Measurements from ENCODE around the gene MAPK14. TPM values are rescaled to one million over a fixed set of nuclear protein-coding genes. Genes with fewer than 3 reads are reported as not detected.

The MAPK14 gene
- total and polyA plus RNA-seq, 2 donors (not counting 3 experiments of a cell fraction or from before 2014, with no cell fraction given): 33.3 to 54.1 TPM

GRCh38 chr6:36102853-36103252 is 75.2 kb downstream of the MAPK14 start:
- CTCF ChIA-PET: interaction anchor here (0.9 to 3.6 kb wide), 3 partner anchors 9 to 75 kb away, joined by 3 to 20 read pairs (median 3); partner anchors contain the start of gene MAPK14

DNA sequence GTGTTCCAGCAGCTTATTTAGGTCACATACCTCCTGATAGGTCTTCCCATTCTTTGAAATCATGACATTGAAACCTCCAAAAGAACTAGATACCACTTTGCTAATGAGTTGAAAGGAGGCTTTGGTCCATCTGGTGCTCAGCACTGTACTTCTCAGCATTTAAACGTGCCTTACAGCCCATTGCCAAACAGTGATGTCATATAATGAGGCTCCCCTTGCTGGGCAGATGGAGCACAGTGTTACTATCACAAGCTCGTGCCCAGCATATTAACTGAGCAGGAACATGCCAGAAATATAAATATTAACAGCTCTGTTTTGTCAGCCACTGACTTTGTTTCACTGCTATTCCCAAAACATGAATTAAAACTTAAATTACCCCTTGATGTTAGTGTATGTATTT is 77.2 kb downstream of the MAPK14 start:
- H3K4me1 ChIP-seq (ENCODE audit: control insufficient read depth, extremely low read depth, insufficient read depth, low read length): peaks cover 6% of the 10 kb centered on the region
- no peak for TF ChIP-seq JUN (IDR thresholded peaks at IDR 0.05; ENCODE audit: borderline replicate concordance, insufficient read depth, insufficient read length, low read depth)
- H3K4me3 ChIP-seq (replicated peaks in 1 of 3; ENCODE audit: insufficient read depth in 1 of 3, low read depth in 1 of 3, low read length in 3 of 3): no peak overlapping the region
- no peak overlapping the region for H3K27ac ChIP-seq (ENCODE audit: insufficient read depth, low read depth, low read length)
- H3K36me3 ChIP-seq (ENCODE audit: control insufficient read depth in 2 of 2, extremely low read depth in 1 of 2, insufficient read depth in 2 of 2, low read length in 2 of 2): peaks cover 21 to 27% of the 10 kb centered on the region in 2 experiments
- no peak overlapping the region for H2AFZ ChIP-seq (ENCODE audit: low read depth, low read length)
- no peaks in the 10 kb centered on the region for H3K9me1 ChIP-seq (replicated peaks; ENCODE audit: control insufficient read depth, extremely low read depth, insufficient read depth, low read length)
- ChIA-PET POLR2A (no interaction called here), CTCF (interaction anchor here (1.3 to 3.6 kb wide), 3 partner anchors 10 to 27 kb away, joined by 3 to 20 read pairs (median 4); no protein-coding TSS in a partner anchor)
- intact Hi-C loops (cut with micrococcal nuclease): no loop called here
- H3K9me3 ChIP-seq (replicated peaks; ENCODE audit: control insufficient read depth, insufficient read depth, low read length): no peaks in the 10 kb centered on the region
- H3K27me3 ChIP-seq (ENCODE audit: control insufficient read depth in 2 of 2, insufficient read depth in 2 of 2, low read length in 2 of 2): no peaks in the 10 kb centered on the region
- no peak overlapping the region for H3K4me2 ChIP-seq (ENCODE audit: insufficient read depth, low read length)
- dilution Hi-C loops (cut with MboI; ENCODE audit: extremely low pct_ligation_motif_present, low sequenced_read_pairs): no loop called here
- FAIRE-seq (no peak), DNase-seq (ENCODE audit: low read depth, low spot score) (no peak)
- no peaks in the 10 kb centered on the region for H4K20me1 ChIP-seq (replicated peaks; ENCODE audit: control insufficient read depth, extremely low read depth, insufficient read depth, low read length)
- H3K9ac ChIP-seq (replicated peaks; ENCODE audit: extremely low read depth, insufficient read depth, low read length): no peak overlapping the region
- BruUV-seq (replicated peaks): no TSS peak
- H3K79me2 ChIP-seq (ENCODE audit: control insufficient read depth, insufficient read depth, low read length): no peaks in the 10 kb centered on the region

More at GRCh38 chr6:36102853-36103252, 75.2 kb downstream of the MAPK14 start:
- Histone ChIP-seq H3K4me3 (replicated peaks in 1 of 3; ENCODE audit: insufficient read depth in 1 of 3, low read depth in 1 of 3, low read length in 3 of 3) (no peak overlapping the region), H3K79me2 (ENCODE audit: control insufficient read depth, insufficient read depth, low read length) (no peaks in the 10 kb centered on the region), H3K4me2 (ENCODE audit: insufficient read depth, low read length) (no peak overlapping the region), H3K27me3 (ENCODE audit: control insufficient read depth in 2 of 2, insufficient read depth in 2 of 2, low read length in 2 of 2) (no peaks in the 10 kb centered on the region), H3K27ac (ENCODE audit: insufficient read depth, low read depth, low read length) (no peak overlapping the region), H4K20me1 (replicated peaks; ENCODE audit: control insufficient read depth, extremely low read depth, insufficient read depth, low read length) (no peaks in the 10 kb centered on the region), H3K36me3 (ENCODE audit: control insufficient read depth in 2 of 2, extremely low read depth in 1 of 2, insufficient read depth in 2 of 2, low read length in 2 of 2) (peaks cover 11 to 13% of the 10 kb centered on the region in 2 experiments), H3K9me3 (replicated peaks; ENCODE audit: control insufficient read depth, insufficient read depth, low read length) (no peaks in the 10 kb centered on the region), H2AFZ (ENCODE audit: low read depth, low read length) (no peak overlapping the region), H3K9ac (replicated peaks; ENCODE audit: extremely low read depth, insufficient read depth, low read length) (no peak overlapping the region), H3K4me1 (ENCODE audit: control insufficient read depth, extremely low read depth, insufficient read depth, low read length) (peaks cover 13% of the 10 kb centered on the region), H3K9me1 (replicated peaks; ENCODE audit: control insufficient read depth, extremely low read depth, insufficient read depth, low read length) (no peaks in the 10 kb centered on the region)
- intact Hi-C loops (cut with micrococcal nuclease) (no loop called here), dilution Hi-C loops (cut with MboI; ENCODE audit: extremely low pct_ligation_motif_present, low sequenced_read_pairs) (no loop called here)
- FAIRE-seq (no peak), DNase-seq (ENCODE audit: low read depth, low spot score) (no peak)
- BruUV-seq (replicated peaks): no TSS peak
- POLR2A ChIA-PET: no interaction called here
- TF ChIP-seq CTCF (IDR thresholded peaks at IDR 0.05; ENCODE audit: extremely low read depth in 1 of 2, insufficient read depth in 1 of 2, low read depth in 1 of 2, low read length in 2 of 2) (no peak), POLR2AphosphoS5 (IDR thresholded peaks at IDR 0.05; ENCODE audit: insufficient read depth, low read depth, low read length) (no peak), POLR2A (IDR thresholded peaks at IDR 0.05; ENCODE audit: low read depth, low read length) (no peak)
